ENCODE data around the gene SYNGAP1. TPM values are rescaled to one million over a fixed set of nuclear protein-coding genes. Genes with fewer than 3 reads are reported as not detected.

The SYNGAP1 gene
- total and polyA plus RNA-seq, 9 of the 15 experiments (the other 6 are each of a cell fraction or from before 2014, with no cell fraction given): 0.01 to 22.8 (median 3.2) TPM

- TF ChIP-seq NR2C1 (IDR thresholded peaks at IDR 0.05): no peak
- 0 out of 2 replicates have a peak, but pooled peaks have one; percentile 6 for TF ChIP-seq NR2C1 (tag; IDR thresholded peaks at IDR 0.05)
- TF ChIP-seq FUS (optimal IDR thresholded peaks at IDR 0.05; ENCODE audit: low read depth, low read length): peak; percentile 72
- TF ChIP-seq RBBP5 (IDR thresholded peaks at IDR 0.05; ENCODE audit: borderline replicate concordance, insufficient read depth, low read length, poor library complexity, severe bottlenecking): peak; percentile 57
- 0 out of 2 replicates have a peak, but pooled peaks have one; percentile 53 for TF ChIP-seq RBM34 (IDR thresholded peaks at IDR 0.05; ENCODE audit: borderline replicate concordance, insufficient read depth, low read length)
- TF ChIP-seq ZNF699 (CRISPR knock-in tag; IDR thresholded peaks at IDR 0.05; ENCODE audit: insufficient replicate concordance): no peak
- TF ChIP-seq SAFB (IDR thresholded peaks at IDR 0.05; ENCODE audit: borderline replicate concordance, low read depth, low read length): peak; percentile 85
- TF ChIP-seq ELF4 (CRISPR knock-in tag; IDR thresholded peaks at IDR 0.05): peak; percentile 95
- TF ChIP-seq LCOR (CRISPR knock-in tag; IDR thresholded peaks at IDR 0.05): peak; percentile 68; the same call in 1 of the 2 replicates
- TF ChIP-seq TFAP4 (CRISPR knock-in tag; IDR thresholded peaks at IDR 0.05; ENCODE audit: borderline replicate concordance): peak; percentile 93
- TF ChIP-seq KLF6 (CRISPR knock-in tag; IDR thresholded peaks at IDR 0.05; ENCODE audit: borderline replicate concordance): peak; percentile 50; the same call in 1 of the 2 replicates
- 0 out of 2 replicates have a peak, but pooled peaks have one; percentile 5 for TF ChIP-seq RFX7 (CRISPR knock-in tag; IDR thresholded peaks at IDR 0.05)
- 0 out of 2 replicates have a peak, but pooled peaks have one; percentile 5 for TF ChIP-seq PHTF2 (CRISPR knock-in tag; IDR thresholded peaks at IDR 0.05)
- TF ChIP-seq POLR2H (tag; IDR thresholded peaks at IDR 0.05; ENCODE audit: low read depth): peak; percentile 87
- peak; percentile 65; the same call in 1 of the 2 replicates for TF ChIP-seq ZNF212 (CRISPR knock-in tag; IDR thresholded peaks at IDR 0.05)
- TF ChIP-seq EP300 (IDR thresholded peaks at IDR 0.05; ENCODE audit: low read length): peak; percentile 43
- TF ChIP-seq EGR1 (conservative IDR thresholded peaks at IDR 0.05): peak; percentile 36; the same call in 1 of the 2 replicates
- peak in 1 of 2 experiments; percentile 73; a peak in 1 of 3 replicates for TF ChIP-seq CBX3 (IDR thresholded peaks at IDR 0.05; ENCODE audit: borderline replicate concordance in 1 of 2, low read length in 2 of 2)
- TF ChIP-seq ETS1 (conservative IDR thresholded peaks at IDR 0.05; ENCODE audit: control insufficient read depth, low read depth, low read length): peak; percentile 77; the same call in 1 of the 2 replicates
- TF ChIP-seq E2F1 (CRISPR knock-in tag; IDR thresholded peaks at IDR 0.05): peak; percentile 97
- peak; percentile 87 for TF ChIP-seq MYC (IDR thresholded peaks at IDR 0.05; ENCODE audit: low read depth, low read length)
- TF ChIP-seq MYC (CRISPR knock-in tag; IDR thresholded peaks at IDR 0.05; ENCODE audit: borderline replicate concordance, low read depth): peak; percentile 81
- peak; percentile 74 for TF ChIP-seq C11orf30 (IDR thresholded peaks at IDR 0.05; ENCODE audit: low read depth)
- TF ChIP-seq POLR2AphosphoS5 (IDR thresholded peaks at IDR 0.05; ENCODE audit: control insufficient read depth, insufficient read depth, low read depth, low read length): peak; percentile 77
- peak; percentile 94 for TF ChIP-seq FIP1L1 (IDR thresholded peaks at IDR 0.05; ENCODE audit: low read depth, low read length, poor library complexity, severe bottlenecking)
These were observed 9.7 kb upstream of the SYNGAP1 start (continued) for GRCh38 chr6:33410050-33410710.
